Right renal pelvis (tissue), 4 donors: ENCODE data around the gene MAP3K20. TPM values are rescaled to one million over a fixed set of nuclear protein-coding genes. Genes with fewer than 3 reads are reported as not detected.
"Not testable (repeated sequence)": the region's sequence is repeated elsewhere in the genome, so short reads cannot be mapped to it uniquely, and the experiment has no call there.

Experiments used
- DNase-seq, 4 donors: peaks; one replicate each; pipeline ENCODE4 v3.0.0-alpha.2; 2013; ENCODE audit warnings: low read depth in 4 of 4, low spot score in 3 of 4, missing footprints in 1 of 4
- polyA plus RNA-seq, 4 donors: library from polyadenylated mRNA; unstranded; fragments of 120-200 nt; gene quantifications; one replicate each; pipeline ENCODE4 v1.2.1, GENCODE V29; 2013; ENCODE audit not compliant: insufficient read length in 4 of 4

MAP3K20 gene
- polyA plus RNA-seq, 4 donors, result 23.1 to 30.2 (median 29.3) TPM

DNA sequence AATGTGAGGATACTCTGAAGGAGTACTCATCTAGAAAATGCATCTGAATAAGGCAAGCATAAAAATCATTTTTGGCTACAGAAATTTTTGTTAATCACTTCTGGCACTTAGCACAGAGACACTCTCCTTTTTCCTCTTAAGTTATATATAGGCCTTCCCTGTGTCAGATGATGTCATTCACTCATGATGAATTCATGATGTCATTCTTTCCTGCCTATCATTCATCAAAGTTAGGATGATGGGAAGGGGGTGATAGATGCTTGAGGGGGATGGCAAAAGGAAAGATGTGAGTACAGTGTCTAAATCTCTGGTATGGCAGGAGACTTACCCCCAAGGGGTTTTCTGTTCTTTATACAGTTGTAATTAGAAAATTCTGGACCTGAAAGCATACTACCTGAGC lies 42.0 kb downstream of the MAP3K20 start:
- DNase-seq, result no peak

- DNase-seq, result no peak
Observed at GRCh38 chr2:173118395-173118794, 42.7 kb downstream of the MAP3K20 start.

DNA sequence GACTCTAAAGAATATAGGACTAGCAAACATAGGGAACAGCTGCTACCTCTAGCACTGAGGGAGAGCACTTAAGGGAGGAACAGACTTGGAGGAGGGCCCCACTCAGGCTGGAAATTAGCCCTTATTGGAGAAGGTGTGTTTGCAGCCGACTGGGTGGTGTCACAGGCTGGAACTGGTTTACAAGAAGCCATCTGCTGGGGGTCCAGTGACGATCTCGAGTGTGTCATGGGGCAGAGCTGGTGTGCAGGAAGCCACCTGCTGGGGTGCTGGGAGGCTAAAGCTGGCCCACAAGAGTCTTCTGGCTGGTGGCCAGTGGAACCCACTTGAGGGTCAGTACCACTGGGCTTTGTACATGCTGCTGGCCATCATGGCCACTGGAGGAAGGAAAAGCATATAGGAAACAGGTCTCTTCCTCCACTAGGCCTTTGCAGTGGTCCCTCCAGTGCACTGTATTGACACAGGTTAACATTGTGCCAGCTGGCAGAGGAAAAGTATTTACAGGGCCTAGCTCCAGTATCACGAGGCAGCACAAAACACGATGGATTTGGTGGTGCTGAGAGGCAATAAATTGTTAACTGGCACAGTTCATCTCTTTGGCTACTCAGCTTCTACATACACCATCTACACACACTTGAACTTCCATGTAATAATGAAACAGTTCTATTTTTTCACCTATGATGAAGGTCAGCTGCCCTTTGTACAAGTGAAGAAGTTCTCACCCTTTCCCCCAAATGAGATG lies 43.6 kb downstream of the MAP3K20 start:
- DNase-seq, result no peak

DNA sequence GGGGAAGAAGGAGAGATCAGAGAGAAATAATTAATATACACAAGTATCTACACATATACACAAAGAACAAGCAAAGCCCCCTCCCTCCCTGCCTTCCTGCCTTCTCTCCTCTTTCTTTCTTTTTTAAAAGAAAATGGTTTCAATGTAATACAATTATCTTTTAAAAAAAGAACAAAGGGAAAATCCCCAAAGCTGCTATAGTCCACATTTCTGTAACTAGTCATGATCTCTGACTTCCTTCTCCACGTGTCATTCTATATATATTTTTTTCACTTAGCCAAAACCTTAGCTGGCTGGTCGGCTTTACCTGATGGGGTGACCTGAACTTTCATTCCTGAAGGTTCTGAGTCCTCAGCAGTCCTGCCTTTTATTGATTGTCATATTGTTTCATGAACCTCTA lies 44.3 kb downstream of the MAP3K20 start:
- DNase-seq, result no peak

DNA sequence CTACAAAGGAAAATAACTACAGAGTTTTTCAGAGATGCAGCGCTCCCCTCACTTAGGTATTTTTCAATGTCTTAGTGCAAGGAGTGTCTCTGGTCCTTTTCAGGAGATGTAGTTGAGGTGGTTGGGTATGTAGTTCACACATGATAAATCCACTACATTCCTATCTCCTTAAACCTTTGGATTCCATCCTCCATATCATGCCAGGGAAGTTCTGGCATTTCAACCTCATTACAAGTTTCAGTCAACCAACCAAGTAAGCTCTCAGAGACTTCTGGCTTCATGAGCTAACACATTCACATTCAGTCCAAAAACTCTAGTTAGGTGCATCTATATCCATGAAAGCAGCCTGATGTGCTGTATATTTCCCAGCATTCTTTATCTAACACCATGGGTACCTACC lies 47.3 kb downstream of the MAP3K20 start:
- DNase-seq, result no peak

DNA sequence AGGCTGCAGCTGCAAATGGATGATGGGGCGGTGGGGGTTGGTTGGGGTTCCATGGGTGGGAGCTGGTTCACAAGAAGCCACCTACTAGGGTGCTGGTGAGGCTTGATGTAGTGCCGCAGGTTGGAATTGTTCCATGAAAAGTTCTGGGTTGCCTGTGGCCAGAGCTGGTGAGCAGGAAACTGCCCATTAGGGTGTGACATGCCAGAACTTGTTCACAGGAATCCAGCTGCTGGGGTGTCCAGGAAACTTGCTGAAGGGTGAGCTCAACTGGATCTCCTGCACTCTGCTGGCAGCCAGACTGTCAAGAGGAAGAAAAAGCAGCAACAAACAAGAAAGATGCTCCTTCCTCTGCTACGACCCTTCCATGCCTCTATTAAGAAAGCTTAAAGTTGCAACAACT lies 48.8 kb downstream of the MAP3K20 start:
- DNase-seq, result no peak

GRCh38 chr2:173126819-173127218 lies 51.2 kb downstream of the MAP3K20 start:
- DNase-seq, result no peak

DNA sequence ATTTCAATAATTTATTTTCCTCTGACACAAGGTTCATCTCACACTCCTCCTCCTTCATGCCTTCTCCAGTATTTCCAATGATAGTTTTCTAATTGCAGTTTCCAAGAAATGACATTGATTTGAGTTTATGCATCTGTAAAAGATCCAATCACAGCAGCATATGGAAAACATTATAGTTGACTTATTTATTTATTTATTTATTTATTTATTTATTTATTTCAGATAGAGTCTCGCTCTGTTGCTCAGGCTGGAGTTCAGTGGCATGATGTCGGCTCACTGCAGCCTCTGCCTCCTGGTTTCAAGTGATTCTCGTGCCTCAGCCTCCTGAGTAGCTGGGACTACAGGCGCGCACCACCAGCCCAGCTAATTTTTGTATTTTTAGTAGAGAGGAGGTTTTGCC lies 52.5 kb downstream of the MAP3K20 start:
- not testable (repeated sequence) for DNase-seq

GRCh38 chr2:173130496-173131465 lies 55.1 kb downstream of the MAP3K20 start:
- no peak for DNase-seq

- DNase-seq, result no peak
Observed at GRCh38 chr2:173132531-173132930, 56.9 kb downstream of the MAP3K20 start.

GRCh38 chr2:173134703-173135102 lies 59.1 kb downstream of the MAP3K20 start:
- no peak for DNase-seq

- DNase-seq, result no peak
Observed at GRCh38 chr2:173136067-173136466, 60.4 kb downstream of the MAP3K20 start.

GRCh38 chr2:173136599-173136998 lies 61.0 kb downstream of the MAP3K20 start:
- DNase-seq, result no peak

GRCh38 chr2:173137610-173138009 lies 62.0 kb downstream of the MAP3K20 start:
- DNase-seq, result no peak

DNA sequence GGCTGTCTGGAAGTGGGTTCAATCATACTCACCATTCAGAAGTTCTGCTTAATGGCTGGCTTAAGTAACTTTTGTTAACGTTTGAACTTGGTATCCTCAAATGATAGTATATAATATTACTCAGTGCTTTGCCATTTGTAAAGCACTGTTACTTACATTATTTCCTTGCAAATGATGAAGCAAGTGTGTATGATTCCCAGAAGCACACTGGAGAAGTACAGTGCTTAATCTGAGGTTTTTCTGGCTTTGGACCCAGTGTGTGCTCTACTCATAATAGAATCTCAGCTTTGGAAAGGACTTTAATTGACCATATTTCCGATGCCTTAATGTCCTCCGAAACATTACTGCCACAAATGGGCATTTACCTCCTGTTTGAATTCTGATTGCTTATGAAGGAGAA lies 63.3 kb downstream of the MAP3K20 start:
- no peak for DNase-seq

- no peak for DNase-seq
Observed at GRCh38 chr2:173141666-173142065, 66.0 kb downstream of the MAP3K20 start.

- DNase-seq, result no peak
Observed at GRCh38 chr2:173145454-173145853, 69.8 kb downstream of the MAP3K20 start.

DNA sequence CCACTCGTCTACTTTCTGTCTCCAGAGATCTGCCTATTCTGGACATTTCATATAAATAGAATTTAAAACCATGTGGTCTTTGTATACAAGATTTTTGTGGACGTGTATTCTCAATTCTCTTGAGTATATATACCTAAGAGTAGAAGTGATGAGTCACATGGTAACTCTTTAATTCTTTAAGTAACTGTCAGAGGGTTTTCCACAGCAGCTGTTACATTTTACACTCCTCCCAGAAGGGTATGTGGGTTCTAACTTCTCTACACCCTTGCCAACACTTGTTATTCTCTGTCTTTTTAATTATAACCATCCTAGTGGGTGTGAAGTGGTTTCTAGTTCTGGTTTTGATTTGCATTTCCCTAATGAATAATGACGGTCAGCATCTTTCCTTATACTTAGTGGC lies 70.9 kb downstream of the MAP3K20 start:
- DNase-seq, result no peak

DNA sequence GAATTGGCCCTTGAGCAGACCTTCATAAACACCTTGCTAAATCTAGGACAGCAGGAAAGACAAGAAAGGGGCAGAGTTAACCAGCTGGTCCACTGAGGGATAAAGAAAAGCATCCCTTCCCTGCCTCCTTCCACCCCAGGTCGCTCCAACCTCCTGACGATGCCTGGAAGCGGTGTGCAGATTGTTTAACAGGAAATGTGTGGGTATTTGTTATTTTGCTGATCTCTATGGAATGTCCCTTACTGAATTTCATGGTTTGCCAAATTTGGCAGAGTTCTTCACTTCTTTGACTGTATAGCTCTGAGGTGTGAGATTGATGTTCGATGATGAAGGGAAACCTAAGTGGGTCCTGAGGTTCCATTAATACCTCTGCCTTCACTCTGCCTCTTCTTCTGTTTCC lies 72.9 kb downstream of the MAP3K20 start:
- no peak for DNase-seq

DNA sequence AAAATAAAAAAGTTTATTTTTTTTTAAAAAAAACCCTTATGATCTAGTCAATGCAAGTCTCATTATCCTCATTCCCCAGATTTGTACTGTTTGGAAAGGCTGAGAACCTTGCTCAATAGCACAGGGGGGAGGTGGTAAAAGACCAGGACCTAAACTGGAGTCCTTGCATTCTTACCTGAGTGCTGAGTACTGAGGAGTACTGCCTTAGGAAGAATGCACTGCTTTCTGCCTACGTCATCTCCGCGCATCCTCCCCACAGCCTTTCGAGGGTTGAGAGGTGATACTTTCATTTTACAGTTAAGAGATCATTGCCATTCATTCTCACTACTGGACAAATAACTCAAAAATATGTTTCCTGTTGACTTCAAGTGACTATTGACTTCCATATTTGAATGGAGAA lies 73.8 kb downstream of the MAP3K20 start:
- DNase-seq, result no peak

DNA sequence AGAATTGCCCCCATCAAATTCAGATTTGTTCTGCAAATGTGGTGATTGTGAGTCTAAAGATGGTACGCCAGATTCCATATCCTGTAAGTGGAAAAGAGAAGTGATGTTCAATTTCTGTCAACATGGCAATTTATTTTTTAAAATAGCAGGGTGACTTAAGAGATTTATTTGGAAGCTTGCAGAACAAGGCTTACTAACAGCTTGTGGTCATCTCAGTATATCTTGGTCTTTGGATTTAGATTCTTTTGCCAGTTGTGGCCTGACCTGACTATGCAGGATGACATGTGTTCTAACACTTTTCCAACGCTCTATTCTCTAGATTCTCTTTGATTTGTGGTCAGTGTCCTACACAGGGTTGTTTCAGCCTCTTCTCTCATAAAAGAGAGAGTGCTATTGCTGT lies 74.4 kb downstream of the MAP3K20 start:
- no peak for DNase-seq

GRCh38 chr2:173150963-173151362 lies 75.3 kb downstream of the MAP3K20 start:
- no peak for DNase-seq
